HG02571 (cell line): ENCODE measurements around the gene SYT8.

Experiments
- ATAC-seq: cut with Tn5 transposase; IDR thresholded peaks from one replicate; pipeline ENCODE4 v1.9.1; 2021; ENCODE audit warnings: mild to moderate bottlenecking, moderate library complexity; ENCODE audit not compliant: unreplicated experiment

Gene SYT8

GRCh38 chr11:1817000-1817399, 17.8 kb upstream of the SYT8 start:
- ATAC-seq = no peak

DNA sequence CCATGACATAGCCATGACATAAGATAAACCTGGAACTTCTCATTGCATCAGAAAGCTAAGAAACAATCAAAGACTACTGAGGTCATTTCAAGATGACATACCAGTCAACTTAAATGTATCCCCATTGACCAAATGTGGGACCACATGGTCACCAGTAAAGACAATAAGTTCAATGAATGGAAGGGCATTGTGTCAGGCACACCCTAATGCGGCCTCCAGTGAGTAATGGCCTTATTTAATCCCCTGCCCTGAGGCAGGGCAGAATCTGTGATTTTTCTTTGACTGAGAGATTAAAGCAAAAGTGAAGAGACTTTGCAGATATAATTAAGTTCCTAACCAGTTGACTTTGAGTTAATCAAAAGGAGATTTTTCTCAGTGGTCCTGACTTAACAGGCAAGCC, 17.3 kb upstream of the SYT8 start:
- ATAC-seq = no peak

GRCh38 chr11:1819074-1819473, 15.7 kb upstream of the SYT8 start:
- no peak for ATAC-seq

DNA sequence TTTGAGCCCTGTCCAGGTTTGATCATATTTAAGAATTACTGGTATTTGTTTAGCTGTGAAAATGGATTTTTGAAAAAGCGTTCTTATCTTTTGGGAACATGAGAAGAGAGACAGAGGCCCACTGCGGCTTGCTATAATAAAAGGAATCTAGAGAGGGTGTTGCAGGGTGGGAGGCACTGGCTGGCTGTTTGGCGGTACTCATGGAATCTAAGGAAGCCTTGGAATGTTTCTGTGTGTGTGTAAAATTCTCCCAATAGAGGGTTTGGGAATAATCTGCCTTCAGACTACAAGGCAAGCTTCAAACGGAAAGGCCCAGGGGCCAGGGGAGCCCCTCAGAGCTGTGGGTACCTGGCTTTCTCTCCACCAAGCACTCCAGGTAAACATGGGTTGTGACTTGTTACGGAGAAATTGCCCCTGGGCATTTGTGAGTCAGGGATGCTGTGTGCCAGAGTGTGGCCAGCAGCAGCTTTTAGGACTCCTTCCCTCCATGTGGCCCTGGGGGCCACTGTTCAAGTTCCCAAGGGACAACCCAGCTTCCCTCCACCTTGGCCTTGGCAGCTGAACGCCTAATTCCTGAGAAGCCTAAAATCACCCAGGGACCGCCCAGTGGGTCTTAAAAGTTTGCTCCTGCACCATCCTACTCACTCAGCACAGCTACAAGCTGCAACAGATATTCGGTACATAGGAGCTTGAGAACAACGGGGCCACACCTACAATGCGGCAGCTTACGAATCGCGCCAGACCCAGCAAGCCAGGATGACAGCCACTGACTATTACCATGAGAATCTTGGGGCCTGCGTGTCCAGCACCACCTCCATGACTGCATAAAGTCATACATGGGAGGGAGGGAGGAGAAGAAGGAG, 14.1 kb upstream of the SYT8 start:
- no peak for ATAC-seq

DNA sequence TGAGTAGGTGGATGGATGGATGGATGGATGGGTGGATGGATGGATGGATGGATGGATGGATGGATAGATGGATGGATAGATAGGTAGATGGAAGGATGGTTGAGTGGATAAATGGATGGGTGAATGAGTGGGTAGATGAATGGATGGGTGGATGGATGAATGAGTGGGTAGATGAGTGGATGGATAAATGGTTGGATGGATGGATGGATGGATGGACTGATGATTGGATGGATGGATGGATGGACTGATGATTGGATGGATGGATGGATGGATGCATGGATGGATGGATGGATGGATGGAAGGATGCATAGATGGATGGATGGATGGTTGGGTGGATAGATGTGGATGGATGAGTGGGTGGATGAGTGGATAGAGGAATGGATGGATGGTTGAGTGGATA, 13.2 kb upstream of the SYT8 start:
- ATAC-seq = no peak

DNA sequence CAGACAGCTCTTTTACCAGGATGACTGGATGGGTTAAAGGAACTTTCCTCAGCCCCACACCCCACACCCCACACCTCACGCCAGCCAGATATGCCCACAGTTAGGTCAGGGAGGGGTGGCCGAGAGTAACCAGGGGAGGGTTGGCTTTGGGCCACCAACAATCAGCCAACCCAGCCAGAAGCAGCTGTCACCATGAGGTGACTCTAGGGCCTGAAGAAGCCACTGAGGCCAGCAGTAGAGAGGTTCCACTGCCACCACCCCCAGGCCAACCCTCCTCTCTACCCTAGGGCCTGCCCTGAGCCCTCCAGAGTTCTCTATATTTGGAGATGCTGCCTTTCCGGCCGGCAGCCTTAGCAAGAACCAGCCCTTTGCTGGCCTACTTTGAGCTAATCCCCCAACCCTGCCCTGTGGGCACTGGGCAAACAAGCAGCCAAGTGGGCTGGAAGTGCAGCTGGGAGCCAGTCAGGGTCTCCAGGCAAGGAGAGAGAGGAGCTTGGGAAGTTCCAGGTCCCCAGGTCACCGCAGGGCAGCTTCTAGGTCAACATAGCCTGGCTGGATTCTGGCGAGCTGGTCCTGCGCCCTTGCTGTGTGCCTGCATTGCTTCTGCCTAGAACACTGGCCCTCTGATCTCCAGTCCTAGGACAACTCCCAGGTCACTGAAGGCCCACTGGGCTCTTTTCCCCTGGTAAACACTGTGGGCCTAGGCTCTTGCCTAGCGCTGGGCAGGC, 12.0 kb upstream of the SYT8 start:
- no peak for ATAC-seq

- no peak for ATAC-seq
These were observed 11.2 kb upstream of the SYT8 start for GRCh38 chr11:1823376-1824220.

DNA sequence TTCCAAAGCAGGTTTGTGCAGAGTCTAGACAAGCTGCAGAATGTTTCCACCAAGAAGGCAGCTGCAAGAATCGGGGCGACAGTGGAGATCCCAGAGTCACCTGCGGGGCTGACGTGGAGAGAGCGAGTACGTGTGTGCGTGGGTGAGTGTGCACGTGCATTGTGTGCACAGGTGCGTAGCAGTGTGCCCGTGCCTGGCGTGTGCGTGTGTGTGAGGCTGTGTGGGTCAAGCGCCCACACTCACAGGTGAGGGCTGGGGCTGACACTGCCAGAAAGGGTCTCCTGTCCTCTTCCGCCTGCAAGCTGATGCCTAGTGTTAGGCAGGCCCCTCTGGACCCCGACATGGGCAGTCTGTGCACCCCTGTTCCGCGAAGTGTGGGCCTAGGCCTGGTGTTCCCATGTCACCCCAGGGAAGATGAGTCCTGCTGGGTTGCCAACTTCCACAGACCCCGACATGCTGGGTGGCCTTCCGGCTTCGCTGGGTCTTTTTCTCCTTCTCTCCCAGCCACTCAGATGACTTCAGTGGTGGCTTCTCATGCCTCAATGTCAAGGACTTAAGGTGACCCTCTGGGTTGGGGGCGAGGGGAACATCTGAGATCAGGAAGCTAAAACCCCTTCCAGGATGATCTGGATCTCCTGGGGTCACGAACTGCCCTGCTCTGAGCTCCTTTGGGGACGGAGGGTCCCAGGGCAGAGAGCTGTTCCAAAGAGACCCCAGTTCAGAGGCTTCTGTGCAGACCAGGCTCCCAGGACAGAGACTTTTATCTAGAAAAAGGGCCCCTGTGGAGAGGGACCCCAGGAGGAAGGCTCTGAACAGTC, 10.4 kb upstream of the SYT8 start:
- ATAC-seq = no peak

GRCh38 chr11:1825039-1825740, 9.6 kb upstream of the SYT8 start:
- ATAC-seq = no peak

GRCh38 chr11:1825785-1826451, 8.9 kb upstream of the SYT8 start:
- no peak for ATAC-seq

GRCh38 chr11:1826552-1827094, 8.2 kb upstream of the SYT8 start:
- no peak for ATAC-seq

DNA sequence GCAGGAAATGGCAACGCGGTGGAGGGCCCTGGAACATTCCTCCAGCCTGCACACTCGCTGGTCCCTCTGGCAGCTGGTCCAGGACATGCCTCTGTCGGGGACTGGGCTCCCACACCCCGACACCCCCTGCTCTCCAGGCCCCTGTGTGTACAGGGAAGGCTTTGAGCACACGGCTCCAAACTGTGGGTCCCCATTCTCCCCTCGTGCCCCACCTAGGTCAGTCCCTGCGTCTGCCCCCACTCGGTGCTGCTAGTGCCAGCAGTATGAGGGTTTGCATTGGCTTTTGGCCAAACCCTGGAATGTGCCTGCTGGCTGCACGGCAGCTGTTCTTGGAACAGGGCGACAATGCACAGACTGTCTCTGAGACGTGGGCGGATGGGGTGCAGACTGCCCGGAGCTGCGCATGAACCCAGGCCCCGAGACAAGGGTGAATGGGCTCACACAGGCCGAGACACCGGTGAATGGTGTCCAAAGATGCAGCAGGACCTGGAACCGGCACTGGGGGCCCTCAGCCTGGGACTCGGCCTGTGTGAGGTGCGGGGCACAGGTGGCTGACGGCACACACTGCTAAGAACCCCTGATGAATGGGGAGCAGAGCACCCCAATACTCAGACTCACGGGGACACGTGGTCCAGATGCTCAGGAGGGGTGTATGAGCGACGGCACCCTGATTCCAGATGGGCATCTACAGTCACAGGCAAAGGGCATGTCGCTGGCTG, 7.5 kb upstream of the SYT8 start:
- ATAC-seq = no peak

GRCh38 chr11:1827931-1828330, 6.9 kb upstream of the SYT8 start:
- ATAC-seq = no peak

GRCh38 chr11:1828542-1828941, 6.2 kb upstream of the SYT8 start:
- no peak for ATAC-seq

DNA sequence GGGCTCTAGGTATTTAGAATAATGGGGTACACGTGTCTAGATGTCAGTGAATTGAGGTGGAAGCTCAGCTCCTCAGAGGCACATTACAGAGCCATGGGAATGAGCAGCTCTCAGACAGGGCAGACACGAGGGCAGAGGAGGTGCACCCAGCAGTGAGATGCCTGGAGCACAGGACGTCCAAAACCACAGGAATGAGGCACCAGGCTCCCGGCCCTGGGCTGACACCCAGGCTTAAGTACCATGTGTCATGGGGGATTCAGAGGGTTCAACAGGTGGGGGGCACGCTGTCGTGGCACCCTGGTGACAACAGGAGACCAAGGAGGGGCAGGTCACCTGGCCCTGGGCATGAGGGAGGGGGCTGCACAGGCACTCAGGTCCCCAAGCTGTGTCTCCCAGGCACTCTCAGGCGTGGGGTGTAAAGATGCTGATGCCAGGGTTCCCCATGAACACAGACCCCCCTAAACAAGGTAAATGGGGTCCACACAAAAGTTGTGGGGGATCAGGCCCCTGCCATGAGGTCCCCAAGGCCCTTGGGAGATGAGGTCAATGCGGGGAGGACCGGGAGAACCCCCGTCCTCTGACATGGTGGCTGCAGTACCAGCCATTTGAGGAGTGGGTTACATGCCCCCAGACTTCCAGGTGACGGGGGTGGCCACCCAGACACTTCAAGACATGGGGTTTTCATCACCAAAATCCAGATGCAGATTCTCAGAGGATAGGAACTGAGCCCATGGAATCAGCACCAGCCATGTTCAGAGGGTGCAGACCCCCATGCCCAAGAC, 5.6 kb upstream of the SYT8 start:
- no peak for ATAC-seq

DNA sequence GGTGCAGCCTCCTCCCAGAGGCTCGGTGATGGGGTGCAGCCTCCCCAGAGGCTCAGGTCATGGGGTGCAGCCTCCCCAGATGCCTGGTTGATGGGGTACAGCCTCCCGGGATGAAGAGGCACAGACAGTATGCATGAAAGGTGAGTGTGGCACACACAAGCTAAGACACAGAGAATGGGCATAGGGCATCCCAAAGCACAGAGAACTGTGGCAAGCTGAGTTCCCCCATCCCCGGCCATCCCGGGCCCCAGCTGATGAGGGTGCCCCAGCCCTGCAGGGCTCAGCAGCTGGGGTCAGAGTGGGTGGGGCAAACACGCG, 4.8 kb upstream of the SYT8 start:
- no peak for ATAC-seq

DNA sequence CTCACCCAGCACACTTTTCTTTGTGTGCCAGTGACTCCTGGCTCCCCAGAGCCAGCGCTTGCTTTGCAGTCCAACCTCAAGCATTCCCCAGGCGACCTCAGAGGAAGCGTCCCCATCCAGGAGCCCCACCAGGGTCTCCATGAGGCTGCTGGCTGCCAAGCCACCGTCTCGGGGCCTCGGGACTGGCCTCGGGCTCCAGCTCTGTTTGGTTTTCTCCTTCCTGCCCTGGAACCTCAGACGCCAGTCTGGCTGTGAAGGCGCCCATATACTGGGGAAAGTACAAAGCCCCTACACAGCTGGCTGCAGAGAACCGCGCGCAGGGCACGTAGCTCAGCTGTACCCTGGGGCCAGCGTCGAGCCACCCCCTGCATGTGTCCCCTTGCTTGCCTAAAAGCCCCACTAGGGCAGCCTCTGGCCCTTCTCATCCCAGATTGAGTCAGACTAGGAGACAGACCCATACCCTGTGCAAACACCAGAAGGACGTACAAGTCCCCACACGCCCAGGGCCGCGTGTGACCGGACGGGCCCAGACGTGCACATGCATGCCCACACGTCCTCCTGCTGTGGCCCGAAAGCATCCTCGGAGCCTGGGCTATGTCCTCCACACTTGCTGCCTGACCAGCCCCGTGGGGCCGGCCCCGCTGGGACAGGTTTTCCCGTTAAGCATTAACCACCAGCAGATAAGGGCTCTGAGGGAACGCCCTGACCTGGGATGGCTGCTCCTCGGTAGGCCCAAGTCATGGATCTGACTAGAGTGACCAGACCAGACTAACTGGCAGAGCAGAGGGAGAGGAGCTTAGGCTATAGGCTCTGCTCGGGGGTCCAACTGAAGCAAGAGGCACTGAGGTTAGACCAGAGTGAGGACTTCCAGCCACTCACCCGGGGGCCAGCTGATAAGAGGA, 4.2 kb upstream of the SYT8 start:
- no peak for ATAC-seq
